ENCODE results near the gene PHLDB1. TPM values are rescaled to one million over a fixed set of nuclear protein-coding genes. Genes with fewer than 3 reads are reported as not detected.
A peak's percentile ranks its signal among the peaks of the same experiment; 100 is the strongest.

Gene PHLDB1
- total RNA-seq, 1 donor: 132 TPM

DNA sequence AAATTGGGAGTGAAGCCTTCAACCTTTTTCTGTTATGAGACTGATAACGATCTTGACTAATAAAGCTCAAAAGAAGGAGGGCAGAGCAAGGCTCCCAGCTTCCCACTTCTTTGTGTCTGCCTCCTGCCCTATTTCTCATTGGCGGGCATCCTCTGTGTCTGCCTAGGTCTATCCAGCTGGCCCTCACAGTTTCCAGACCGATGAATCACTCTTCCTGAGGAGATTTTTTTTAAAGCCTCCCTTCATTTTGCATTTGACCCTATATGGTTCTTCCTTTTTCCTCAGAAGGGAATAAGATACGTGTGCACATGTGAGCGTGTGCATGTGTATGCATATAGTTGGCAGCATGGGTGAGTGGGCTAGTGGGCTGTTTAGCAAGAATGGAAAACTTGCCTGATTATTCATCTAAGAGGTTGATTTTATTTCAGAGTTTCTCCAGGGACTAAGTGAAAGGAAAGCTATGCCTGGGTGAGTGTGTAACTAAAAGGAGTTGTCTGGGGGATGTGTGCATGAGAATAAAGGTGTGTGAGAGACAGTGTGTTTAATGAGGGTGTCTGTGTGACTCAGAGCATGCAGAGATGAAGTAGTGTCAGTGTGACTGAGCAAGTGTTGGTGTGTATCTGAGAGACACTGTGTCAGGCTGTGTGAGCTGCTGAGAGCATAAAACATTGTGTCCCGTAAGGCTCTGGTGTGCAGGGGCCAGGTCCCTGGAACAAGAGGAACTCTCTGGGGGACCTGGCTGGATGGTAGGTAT is 12.2 kb downstream of the PHLDB1 start:
- TF ChIP-seq, protein P1, sequence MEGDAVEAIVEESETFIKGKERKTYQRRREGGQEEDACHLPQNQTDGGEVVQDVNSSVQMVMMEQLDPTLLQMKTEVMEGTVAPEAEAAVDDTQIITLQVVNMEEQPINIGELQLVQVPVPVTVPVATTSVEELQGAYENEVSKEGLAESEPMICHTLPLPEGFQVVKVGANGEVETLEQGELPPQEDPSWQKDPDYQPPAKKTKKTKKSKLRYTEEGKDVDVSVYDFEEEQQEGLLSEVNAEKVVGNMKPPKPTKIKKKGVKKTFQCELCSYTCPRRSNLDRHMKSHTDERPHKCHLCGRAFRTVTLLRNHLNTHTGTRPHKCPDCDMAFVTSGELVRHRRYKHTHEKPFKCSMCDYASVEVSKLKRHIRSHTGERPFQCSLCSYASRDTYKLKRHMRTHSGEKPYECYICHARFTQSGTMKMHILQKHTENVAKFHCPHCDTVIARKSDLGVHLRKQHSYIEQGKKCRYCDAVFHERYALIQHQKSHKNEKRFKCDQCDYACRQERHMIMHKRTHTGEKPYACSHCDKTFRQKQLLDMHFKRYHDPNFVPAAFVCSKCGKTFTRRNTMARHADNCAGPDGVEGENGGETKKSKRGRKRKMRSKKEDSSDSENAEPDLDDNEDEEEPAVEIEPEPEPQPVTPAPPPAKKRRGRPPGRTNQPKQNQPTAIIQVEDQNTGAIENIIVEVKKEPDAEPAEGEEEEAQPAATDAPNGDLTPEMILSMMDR (IDR thresholded peaks at IDR 0.05; ENCODE audit: insufficient read depth, low read depth, low read length): no peak
- H3K4me3 ChIP-seq (ENCODE audit: low read depth, low read length): no peak overlapping the region
- DNase-seq (ENCODE audit: low read depth): peak; percentile 97

DNA sequence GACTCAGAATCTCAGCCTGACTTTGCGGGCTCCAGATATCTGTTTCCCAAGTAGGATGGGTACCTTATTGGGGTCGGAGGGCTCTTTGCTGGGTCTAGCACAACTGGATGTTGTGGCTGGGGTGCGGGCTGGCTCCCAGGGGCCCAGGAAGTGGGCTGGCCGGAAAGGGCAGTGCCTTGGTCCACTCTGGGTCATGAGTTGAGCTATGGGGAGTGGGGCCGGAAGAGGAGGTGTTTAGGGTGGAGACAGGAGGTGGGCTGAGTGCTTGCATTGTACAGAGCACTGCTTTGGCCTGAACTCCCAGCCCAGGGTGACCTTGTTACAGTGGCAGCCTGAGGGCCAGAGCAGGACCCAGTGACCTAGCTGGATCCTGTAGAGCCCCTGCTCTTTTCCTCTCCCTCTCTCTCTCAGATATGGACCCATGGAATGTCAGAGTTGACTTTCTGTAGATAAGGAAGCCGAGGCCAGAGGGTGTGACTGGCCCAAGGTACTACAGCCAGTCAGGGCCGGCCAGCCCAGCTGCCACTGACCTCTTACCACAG is 13.2 kb downstream of the PHLDB1 start:
- TF ChIP-seq, protein P1 (IDR thresholded peaks at IDR 0.05; ENCODE audit: insufficient read depth, low read depth, low read length): no peak
- peak; percentile 55 for DNase-seq (ENCODE audit: low read depth)
- peak overlapping the region; percentile 71 for H3K4me3 ChIP-seq (ENCODE audit: low read depth, low read length)

DNA sequence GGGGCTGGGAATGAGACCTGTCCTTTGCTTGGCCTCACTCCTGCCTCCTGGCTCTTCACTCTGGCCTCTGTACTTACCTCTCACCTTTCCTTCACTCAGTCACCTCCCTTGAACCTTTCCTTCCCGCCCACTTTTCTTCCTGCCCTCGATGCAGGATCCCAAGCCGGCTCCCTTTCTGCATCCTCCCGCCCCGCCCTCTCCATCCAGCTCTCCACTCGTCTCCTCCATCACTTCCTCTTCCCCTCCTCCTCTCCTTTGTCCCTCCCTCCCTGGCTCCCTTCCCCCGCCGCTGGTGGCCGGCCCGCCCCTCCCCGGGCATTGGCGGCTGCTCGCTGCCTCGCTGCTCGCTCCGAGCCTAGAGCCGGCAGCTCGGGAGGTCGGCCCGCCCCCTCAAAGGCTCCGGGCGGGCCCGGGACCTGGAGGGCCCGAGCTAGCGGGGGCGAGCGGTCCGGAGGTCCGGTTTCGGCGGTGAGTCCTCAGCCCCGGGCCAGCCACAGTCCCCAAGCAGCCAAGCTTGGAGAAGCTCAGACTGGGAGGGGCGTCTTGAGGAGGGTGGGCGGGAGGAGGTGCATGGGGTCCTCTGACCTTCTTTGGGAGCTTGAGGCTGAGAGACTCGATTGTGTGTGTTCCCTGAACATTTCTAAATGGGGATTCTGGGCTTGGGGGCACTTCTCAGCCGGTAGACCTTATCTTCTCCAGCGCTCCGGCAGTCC is 13.8 kb downstream of the PHLDB1 start:
- DNase-seq (ENCODE audit: low read depth): peak; percentile 88
- TF ChIP-seq, protein P1 (IDR thresholded peaks at IDR 0.05; ENCODE audit: insufficient read depth, low read depth, low read length): no peak
- peak overlapping the region; percentile 71 for H3K4me3 ChIP-seq (ENCODE audit: low read depth, low read length)

DNA sequence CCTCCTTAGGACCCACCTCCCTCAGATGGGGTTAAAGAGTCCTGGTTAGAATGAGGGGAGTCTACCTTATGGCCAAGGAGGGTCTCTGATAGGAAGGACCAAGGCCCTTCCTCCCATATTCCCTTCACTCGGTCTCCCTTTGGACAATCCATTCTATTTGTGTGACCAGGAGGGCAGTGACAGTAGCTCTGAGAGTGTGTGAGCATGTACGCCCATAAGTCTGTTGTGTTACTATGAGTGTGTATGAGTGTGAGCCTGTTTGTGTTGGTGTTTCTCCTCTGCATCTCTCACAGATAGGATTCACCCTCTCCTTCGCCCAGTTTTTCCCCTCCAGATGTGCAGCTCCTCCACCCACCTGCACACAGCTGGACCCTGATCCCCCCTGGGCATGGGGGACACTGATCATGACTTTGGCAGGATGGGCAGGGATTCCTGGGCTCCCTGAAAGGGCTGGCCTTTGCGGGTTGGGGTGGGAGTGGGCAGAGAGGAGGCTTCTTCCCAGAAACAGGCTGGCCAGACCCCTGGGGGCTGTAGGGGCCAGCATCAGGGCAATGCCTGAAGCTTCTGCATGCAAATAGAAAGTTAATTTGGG is 14.5 kb downstream of the PHLDB1 start:
- TF ChIP-seq, protein P1 (IDR thresholded peaks at IDR 0.05; ENCODE audit: insufficient read depth, low read depth, low read length): no peak
- no peak for DNase-seq (ENCODE audit: low read depth)

DNA sequence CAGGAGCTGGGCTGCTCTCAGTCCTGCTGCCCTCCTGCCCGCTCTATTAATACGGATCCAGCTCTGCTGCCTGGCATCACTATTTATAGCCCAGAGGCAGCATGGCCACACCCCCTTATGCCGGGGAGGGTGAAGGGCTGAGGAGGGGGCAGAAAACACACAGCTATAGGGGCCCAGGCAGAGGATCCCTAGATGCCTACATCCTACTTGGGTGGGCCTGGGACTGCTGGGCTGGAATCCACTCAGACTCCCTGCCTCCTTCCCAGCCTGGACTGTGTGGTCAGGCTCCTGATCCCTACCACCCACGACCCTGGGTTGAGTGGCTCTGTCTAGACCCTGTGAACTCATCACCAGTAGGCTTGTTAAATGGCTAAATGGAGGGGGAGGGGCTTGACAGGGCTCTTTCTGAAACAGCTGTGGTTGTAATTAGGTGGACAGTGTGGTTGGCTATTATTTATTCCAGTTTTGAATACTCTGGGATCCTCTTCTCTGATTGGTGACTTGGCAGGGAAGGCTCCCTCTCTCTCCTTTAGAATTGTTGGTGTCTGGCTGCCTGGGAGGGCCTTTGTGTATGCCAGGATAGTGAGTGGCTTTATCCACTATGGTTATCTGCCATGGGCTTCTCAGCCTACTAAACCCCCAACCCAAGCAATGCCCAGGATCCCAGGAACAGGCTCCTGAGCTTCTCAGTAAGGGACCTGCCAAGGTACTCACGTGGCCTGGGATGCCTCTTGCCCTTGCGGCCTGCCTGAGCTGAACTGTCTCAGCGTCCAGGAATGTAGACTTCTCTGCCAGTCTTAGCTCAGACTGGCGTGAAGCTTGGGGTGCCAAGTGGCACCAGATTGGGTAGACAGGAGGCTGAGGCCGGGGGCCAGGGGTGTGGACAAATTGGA is 15.2 kb downstream of the PHLDB1 start:
- peak; percentile 87 for DNase-seq (ENCODE audit: low read depth)
- TF ChIP-seq, protein P1 (IDR thresholded peaks at IDR 0.05; ENCODE audit: insufficient read depth, low read depth, low read length): no peak
- peak overlapping the region; percentile 71 for H3K4me3 ChIP-seq (ENCODE audit: low read depth, low read length)

More for the DNA sequence above, 14.5 kb downstream of the PHLDB1 start:
- peak overlapping the region; percentile 71 for H3K4me3 ChIP-seq (ENCODE audit: low read depth, low read length)

DNA sequence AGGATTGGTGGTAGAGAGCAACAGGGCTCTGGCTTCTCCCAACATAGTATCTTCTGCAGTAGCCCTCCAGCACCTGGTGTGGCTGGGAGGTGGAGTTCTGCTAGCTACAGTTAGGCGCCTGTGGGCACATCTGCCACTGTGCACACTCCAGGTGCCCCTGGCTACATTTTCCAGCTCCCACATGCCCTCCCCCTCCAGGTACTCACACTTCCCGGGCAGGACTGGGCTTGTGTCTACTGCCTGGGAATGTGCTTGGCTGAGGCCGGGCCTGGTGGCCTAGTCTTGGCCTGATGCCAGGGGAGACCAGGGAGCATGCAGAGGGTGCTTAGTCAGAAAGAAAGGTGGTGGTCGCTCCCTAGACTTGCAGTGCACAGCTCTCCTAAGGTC is 15.8 kb downstream of the PHLDB1 start:
- TF ChIP-seq, protein P1 (IDR thresholded peaks at IDR 0.05; ENCODE audit: insufficient read depth, low read depth, low read length): no peak
- peak overlapping the region; percentile 71 for H3K4me3 ChIP-seq (ENCODE audit: low read depth, low read length)
- DNase-seq (ENCODE audit: low read depth): peak; percentile 48

Data from fibroblast of villous mesenchyme (primary cell).